Superior temporal gyrus (tissue), 1 donor: ENCODE measurements around the gene TWF2.

ENCODE experiments used
- DNase-seq: peaks from one replicate; pipeline ENCODE4 v3.0.0-alpha.2; 2016; ENCODE audit errors: extremely low spot score

The TWF2 gene

GRCh38 chr3:52237657-52238172 is 1.2 kb downstream of the TWF2 start:
- peak; percentile 45 for DNase-seq

GRCh38 chr3:52237006-52237656 is 1.8 kb downstream of the TWF2 start:
- no peak for DNase-seq

- DNase-seq, result no peak
These were observed 2.5 kb downstream of the TWF2 start for GRCh38 chr3:52236424-52236886.

GRCh38 chr3:52234516-52235447 is 4.2 kb downstream of the TWF2 start:
- no peak for DNase-seq

- DNase-seq, result no peak
These were observed 5.0 kb downstream of the TWF2 start for GRCh38 chr3:52233968-52234367.

GRCh38 chr3:52233108-52233591 is 5.8 kb downstream of the TWF2 start:
- no peak for DNase-seq

GRCh38 chr3:52232279-52233107 is 6.5 kb downstream of the TWF2 start:
- DNase-seq, result no peak

GRCh38 chr3:52231502-52232278 is 7.3 kb downstream of the TWF2 start:
- DNase-seq, result no peak

GRCh38 chr3:52230889-52231499 is 8.0 kb downstream of the TWF2 start:
- no peak for DNase-seq

GRCh38 chr3:52230461-52230860 is 8.5 kb downstream of the TWF2 start:
- DNase-seq, result no peak

- DNase-seq, result no peak
These were observed 9.3 kb downstream of the TWF2 start for GRCh38 chr3:52229656-52230055.

GRCh38 chr3:52228751-52229291 is 10.1 kb downstream of the TWF2 start:
- no peak for DNase-seq

- DNase-seq, result no peak
These were observed 10.7 kb downstream of the TWF2 start for GRCh38 chr3:52228266-52228665.

- DNase-seq, result no peak
These were observed 11.2 kb downstream of the TWF2 start for GRCh38 chr3:52227766-52228165.

- no peak for DNase-seq
These were observed 11.8 kb downstream of the TWF2 start for GRCh38 chr3:52227117-52227516.

- no peak for DNase-seq
These were observed 12.6 kb downstream of the TWF2 start for GRCh38 chr3:52226229-52226817.

- DNase-seq, result no peak
These were observed 13.3 kb downstream of the TWF2 start, which contains the start of gene TLR9 for GRCh38 chr3:52225452-52226228. TLR9 (minus strand) TSS chr3:52225645; CDS start chr3:52225529, 116 bp downstream.

GRCh38 chr3:52223449-52224408 is 15.2 kb downstream of the TWF2 start:
- DNase-seq, result no peak
